ENCODE results near the gene SLC25A18.

- TF ChIP-seq CTCF (IDR thresholded peaks at IDR 0.05) (no peak), POLR2A (IDR thresholded peaks at IDR 0.05) (no peak)
Measured at GRCh38 chr22:17629641-17630040, 66.3 kb downstream of the SLC25A18 start.
